GM23248 (cell line): ENCODE measurements around the gene TCF12. TPM values are rescaled to one million over a fixed set of nuclear protein-coding genes. Genes with fewer than 3 reads are reported as not detected.
"Not testable (repeated sequence)": the region's sequence is repeated elsewhere in the genome, so short reads cannot be mapped to it uniquely, and the experiment has no call there.

Experiments
- DNase-seq: peaks from one replicate; pipeline ENCODE4 v3.0.0-alpha.2; 2015
- H2AFZ ChIP-seq: fragments of 200-600 bp; sonication (generic); 2 replicates; pipeline ENCODE4 v1.6.1; 2016; ENCODE audit warnings: antibody characterized with exemption
- H3F3A ChIP-seq: fragments of 200-600 bp; sonication (generic); 2 replicates; pipeline ENCODE4 v1.6.1; 2016; ENCODE audit warnings: mild to moderate bottlenecking, antibody characterized with exemption, mixed run types; ENCODE audit not compliant: insufficient read depth
- H3K27ac ChIP-seq: fragments of 200-600 bp; sonication (generic); 2 replicates; pipeline ENCODE4 v1.5.1; 2016; ENCODE audit warnings: mild to moderate bottlenecking
- H3K27me3 ChIP-seq: fragments of 200-600 bp; sonication (generic); replicated peaks from 2 replicates; pipeline ENCODE4 v1.6.1; 2016; ENCODE audit warnings: mild to moderate bottlenecking; ENCODE audit not compliant: insufficient read depth
- H3K36me3 ChIP-seq: fragments of 200-600 bp; sonication (generic); 2 replicates; pipeline ENCODE4 v1.6.1; 2016; ENCODE audit warnings: low read depth, mild to moderate bottlenecking
- H3K4me1 ChIP-seq: fragments of 200-600 bp; sonication (generic); 2 replicates; pipeline ENCODE4 v1.6.1; 2016; ENCODE audit warnings: mild to moderate bottlenecking; ENCODE audit not compliant: insufficient read depth
- H3K4me2 ChIP-seq: fragments of 200-600 bp; sonication (generic); one replicate; pipeline ENCODE4 v1.6.1; 2016; ENCODE audit warnings: mild to moderate bottlenecking; ENCODE audit not compliant: unreplicated experiment
- H3K4me3 ChIP-seq: fragments of 200-600 bp; sonication (generic); 2 replicates; pipeline ENCODE4 v1.5.1; 2016; ENCODE audit warnings: mild to moderate bottlenecking
- H3K79me2 ChIP-seq: fragments of 200-600 bp; sonication (generic); 2 replicates; pipeline ENCODE4 v1.6.1; 2016; ENCODE audit warnings: mild to moderate bottlenecking; ENCODE audit not compliant: insufficient read depth
- H3K9ac ChIP-seq: fragments of 200-600 bp; sonication (generic); 2 replicates; pipeline ENCODE4 v1.6.1; 2016; ENCODE audit warnings: mild to moderate bottlenecking
- H3K9me2 ChIP-seq: fragments of 200-600 bp; sonication (generic); 2 replicates; pipeline ENCODE4 v1.6.1; 2016; ENCODE audit warnings: mixed run types, mild to moderate bottlenecking, moderate library complexity; ENCODE audit not compliant: insufficient read depth
- H3K9me3 ChIP-seq: fragments of 200-600 bp; sonication (generic); one replicate; pipeline ENCODE4 v1.6.1; 2017; ENCODE audit warnings: low read depth
- H4K20me1 ChIP-seq: fragments of 200-600 bp; sonication (generic); 2 replicates; pipeline ENCODE4 v1.6.0; 2016; ENCODE audit not compliant: insufficient read depth
- EZH2 ChIP-seq: fragments of 200-600 bp; sonication (generic); IDR thresholded peaks from 2 replicates; pipeline ENCODE4 v1.6.1; 2018; ENCODE audit warnings: antibody characterized with exemption, mild to moderate bottlenecking; ENCODE audit not compliant: insufficient read depth, poor library complexity, severe bottlenecking
- EZH2phosphoT487 ChIP-seq: fragments of 200-600 bp; sonication (generic); IDR thresholded peaks from 2 replicates; pipeline ENCODE4 v1.6.1; 2018; ENCODE audit warnings: antibody characterized with exemption, moderate library complexity, mild to moderate bottlenecking, low read depth; ENCODE audit not compliant: insufficient read depth
- WGBS, 2 experiments: methylation state at CpG; one replicate each; pipeline ENCODE4 v1.1.6; 2015 to 2017; ENCODE audit warnings: low lambda C conversion rate in 2 of 2, low coverage in 1 of 2; ENCODE audit errors: missing lambda C conversion rate in 2 of 2; 5-methylcytosine and 5-hydroxymethylcytosine counted together
- in situ Hi-C: fragments of 300-500 bp; cut with MboI; formaldehyde crosslinking; loops from 2 replicates; pipeline ENCODE4 v1.15.0; 2020
- polyA plus RNA-seq: library from polyadenylated mRNA; unstranded; fragments of >200 nt; fragmentation: Nextera tagmentation; extraction: Ambion mirVana; gene quantifications from 2 replicates; pipeline ENCODE4 v1.2.1, GENCODE V29; 2016
- total RNA-seq: library from RNA; depleted of rRNA; stranded (reverse); fragments of >200 nt; shearing (Covaris generic); gene quantifications from 2 replicates; pipeline ENCODE4 v1.2.3, GENCODE V29; 2014

TCF12 gene
- total and polyA plus RNA-seq, 2 experiments from 2014 or later, result 53.6 to 58.6 TPM

DNA sequence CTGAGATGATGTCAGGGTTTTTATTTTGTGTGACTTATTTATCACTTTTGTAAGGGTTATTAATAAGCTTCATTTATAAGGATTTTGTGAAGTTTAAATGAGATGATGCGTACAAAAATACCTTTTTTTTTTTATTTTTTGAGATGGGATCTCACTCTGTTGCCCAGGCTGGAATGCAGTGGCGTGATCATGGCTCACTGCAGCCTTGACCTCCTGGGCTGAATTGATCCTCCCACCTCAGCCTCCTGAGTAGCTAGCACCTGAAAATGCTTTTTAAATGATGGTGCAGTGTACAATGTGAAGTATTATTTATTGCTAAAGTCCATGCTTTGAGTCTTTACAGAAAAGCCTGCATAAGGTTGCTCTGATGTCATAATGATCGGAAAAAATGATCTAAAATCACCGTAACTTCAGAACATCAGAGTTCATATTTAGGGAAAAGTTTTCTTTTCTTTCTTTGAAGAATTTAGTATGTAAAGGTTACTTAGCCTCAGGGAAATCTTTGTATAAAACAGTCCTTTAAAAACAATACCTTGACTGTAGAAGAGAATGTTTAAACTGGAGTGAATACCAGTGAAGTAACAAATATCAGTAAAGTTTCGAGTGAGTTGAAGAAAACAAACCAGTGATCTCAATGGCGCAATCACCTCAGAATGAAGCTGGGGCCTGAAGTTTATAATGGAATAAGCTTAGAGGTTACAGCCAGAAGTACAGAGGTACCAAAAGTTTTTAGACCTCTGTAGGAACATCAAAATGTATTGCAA, 29.7 kb downstream of the TCF12 start:
- Histone ChIP-seq H3K9me2 (no peaks in the 10 kb centered on the region), H4K20me1 (no peaks in the 10 kb centered on the region), H3K4me2 (no peak overlapping the region), H3K79me2 (peaks cover 100% of the 10 kb centered on the region), H3F3A (peaks cover 16% of the 10 kb centered on the region; the same call in 1 of the 2 replicates), H3K9me3 (no peaks in the 10 kb centered on the region), H2AFZ (no peak overlapping the region), H3K36me3 (0 out of 2 replicates have a peak, but pooled peaks cover 4% of the 10 kb centered on the region), H3K9ac (no peak overlapping the region), H3K27ac (no peak overlapping the region), H3K4me1 (peaks cover 21% of the 10 kb centered on the region), H3K4me3 (no peak overlapping the region), H3K27me3 (no peaks in the 10 kb centered on the region)
- no peak for TF ChIP-seq EZH2phosphoT487
- TF ChIP-seq EZH2, result no peak
- no peak for DNase-seq
- in situ Hi-C loops, result no loop called here
- 98 to 99% methylated on average over 6 of the region's 6 CpGs for WGBS, 2 experiments

DNA sequence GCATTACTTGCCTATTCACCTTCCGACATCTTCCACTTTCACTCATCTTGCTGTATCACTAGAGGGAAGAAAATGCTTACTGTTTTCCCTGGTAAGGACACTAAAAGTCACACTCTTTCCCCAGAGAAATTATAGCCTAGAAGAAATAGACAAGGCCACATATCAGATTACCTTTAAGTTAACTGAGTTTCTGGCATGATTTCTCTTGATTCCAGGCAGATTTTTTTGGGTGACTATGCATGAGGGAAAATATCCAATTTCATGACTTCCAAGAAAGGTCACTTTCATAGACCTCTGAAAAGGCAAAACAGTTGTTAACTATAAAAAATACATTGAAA, 30.3 kb downstream of the TCF12 start:
- Histone ChIP-seq H3K4me2 (no peak overlapping the region), H3K27me3 (no peaks in the 10 kb centered on the region), H2AFZ (no peak overlapping the region), H3K27ac (no peak overlapping the region), H3F3A (peaks cover 10% of the 10 kb centered on the region; the same call in 1 of the 2 replicates), H3K9me2 (no peaks in the 10 kb centered on the region), H3K4me3 (no peak overlapping the region), H3K36me3 (0 out of 2 replicates have a peak, but pooled peaks cover 4% of the 10 kb centered on the region), H3K9ac (no peak overlapping the region), H4K20me1 (no peaks in the 10 kb centered on the region), H3K9me3 (no peaks in the 10 kb centered on the region), H3K4me1 (peaks cover 16% of the 10 kb centered on the region), H3K79me2 (peaks cover 100% of the 10 kb centered on the region)
- in situ Hi-C loops, result no loop called here
- 100% methylated on average over 1 of the region's 1 CpG for WGBS, 2 experiments
- no peak for DNase-seq
- no peak for TF ChIP-seq EZH2phosphoT487
- no peak for TF ChIP-seq EZH2

DNA sequence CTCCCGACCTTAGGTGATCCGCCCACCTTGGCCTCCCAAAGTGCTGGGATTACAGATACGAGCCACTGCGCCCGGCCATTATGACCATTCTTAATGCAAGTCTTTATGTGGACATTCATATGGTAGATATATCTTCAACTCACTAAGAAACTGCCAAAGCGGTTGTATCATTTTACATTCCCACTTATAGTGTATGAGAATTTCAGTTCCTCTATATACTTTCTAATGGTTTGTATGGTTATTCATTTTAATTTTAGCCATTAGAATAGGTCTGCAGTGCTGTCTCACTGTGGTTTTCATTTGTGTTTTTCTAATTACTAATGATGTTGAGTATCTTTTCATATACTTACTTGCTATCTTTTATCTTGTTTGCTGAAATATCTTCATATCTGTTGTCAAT, 32.5 kb downstream of the TCF12 start:
- Histone ChIP-seq H3K27me3 (no peaks in the 10 kb centered on the region), H3K9me2 (no peaks in the 10 kb centered on the region), H3K36me3 (0 out of 2 replicates have a peak, but pooled peaks cover 4% of the 10 kb centered on the region), H4K20me1 (no peaks in the 10 kb centered on the region), H3F3A (peaks cover 8% of the 10 kb centered on the region; the same call in 1 of the 2 replicates), H3K4me2 (no peak overlapping the region), H2AFZ (no peak overlapping the region), H3K27ac (no peak overlapping the region), H3K4me3 (no peak overlapping the region), H3K9me3 (no peaks in the 10 kb centered on the region), H3K4me1 (peaks cover 11% of the 10 kb centered on the region), H3K9ac (no peak overlapping the region), H3K79me2 (peaks cover 100% of the 10 kb centered on the region)
- in situ Hi-C loops, result no loop called here
- WGBS, 2 experiments, result 92 to 97% methylated on average over 6 of the region's 6 CpGs
- no peak for DNase-seq
- TF ChIP-seq EZH2phosphoT487 (no peak), EZH2 (no peak)

DNA sequence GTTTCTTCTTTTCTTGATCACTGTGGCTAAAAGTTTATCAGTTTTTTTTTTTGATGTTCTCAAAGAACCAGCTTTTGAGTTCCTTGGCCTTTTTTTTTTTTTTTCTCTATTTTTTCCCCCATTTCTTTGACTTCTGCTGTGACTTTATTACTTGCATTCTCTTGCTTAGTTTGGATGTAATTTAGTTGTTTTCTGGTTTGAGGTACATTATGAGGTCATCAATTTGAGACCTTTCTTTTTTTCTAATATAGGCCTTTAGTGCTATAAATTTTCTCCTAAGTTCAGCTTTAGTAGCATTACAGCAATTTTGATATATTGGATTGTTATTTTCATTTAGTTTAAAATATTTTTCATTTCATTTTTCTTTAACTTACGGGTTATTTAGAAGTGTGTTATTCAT, 35.3 kb downstream of the TCF12 start:
- peaks cover 100% of the 10 kb centered on the region for H3K79me2 ChIP-seq
- no peaks in the 10 kb centered on the region; the same call in 1 of the 2 replicates for H4K20me1 ChIP-seq
- in situ Hi-C loops, result no loop called here

DNA sequence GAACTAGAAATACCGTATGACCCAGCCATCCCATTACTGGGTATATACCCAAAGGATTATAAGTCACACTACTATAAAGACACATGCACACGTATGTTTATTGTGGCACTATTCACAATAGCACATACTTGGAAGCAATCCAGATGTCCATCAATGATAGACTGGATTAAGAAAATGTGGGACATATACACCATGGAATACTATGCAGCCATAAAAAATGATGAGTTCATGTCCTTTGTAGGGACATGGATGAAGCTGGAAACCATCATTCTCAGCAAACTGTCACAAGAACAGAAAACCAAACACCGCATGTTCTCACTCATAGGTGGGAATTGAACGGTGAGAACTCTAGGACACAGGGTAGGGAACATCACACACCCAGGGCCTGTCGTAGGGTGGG, 36.6 kb downstream of the TCF12 start:
- H2AFZ ChIP-seq, H4K20me1 ChIP-seq, H3K4me3 ChIP-seq, in situ Hi-C loops, H3K27ac ChIP-seq, H3K9ac ChIP-seq, DNase-seq, H3K4me2 ChIP-seq, H3K4me1 ChIP-seq, H3K9me3 ChIP-seq, H3F3A ChIP-seq, H3K9me2 ChIP-seq, H3K27me3 ChIP-seq, H3K36me3 ChIP-seq: not testable (repeated sequence)
- 95 to 98% methylated on average over 5 of the region's 5 CpGs for WGBS, 2 experiments
- peaks cover 100% of the 10 kb centered on the region for H3K79me2 ChIP-seq

More for the DNA sequence above, 35.3 kb downstream of the TCF12 start:
- Histone ChIP-seq H3K9me2 (no peaks in the 10 kb centered on the region), H3K36me3 (no peaks in the 10 kb centered on the region), H3K9me3 (no peaks in the 10 kb centered on the region), H3K27me3 (no peaks in the 10 kb centered on the region), H2AFZ (no peak overlapping the region), H3F3A (peaks cover under 1% of the 10 kb centered on the region; the same call in 1 of the 2 replicates), H3K4me2 (no peak overlapping the region), H3K27ac (no peak overlapping the region), H3K4me1 (peaks cover 8% of the 10 kb centered on the region), H3K9ac (no peak overlapping the region), H3K4me3 (no peak overlapping the region)
- no peak for DNase-seq
- 84 to 100% methylated on average over 1 of the region's 1 CpG for WGBS, 2 experiments
- no peak for TF ChIP-seq EZH2
- TF ChIP-seq EZH2phosphoT487, result no peak
